22Rv1 (cell line): ENCODE measurements around the gene FAM135A.

Source experiments
- H3K27ac ChIP-seq: fragments of 450-650 bp; 2 replicates; pipeline ENCODE4 v1.5.1; 2017
- ZFX ChIP-seq: fragments of 450-650 bp; IDR thresholded peaks from 2 replicates; pipeline ENCODE4 v1.6.1; 2017; ENCODE audit warnings: antibody characterized with exemption, borderline replicate concordance
- TF ChIP-seq, protein P1 (sequence below): fragments of 450-650 bp; IDR thresholded peaks from 2 replicates; pipeline ENCODE4 v1.5.1; 2017; ENCODE audit warnings: mild to moderate bottlenecking

Gene FAM135A

GRCh38 chr6:70413114-70413991 lies at the start of gene FAM135A:
Gene FAM135A, plus strand, starts transcription at chr6:70413508. Its CDS starts 14,835 bp downstream, at chr6:70428343.
- TF ChIP-seq ZFX: no peak
- TF ChIP-seq, protein P1, sequence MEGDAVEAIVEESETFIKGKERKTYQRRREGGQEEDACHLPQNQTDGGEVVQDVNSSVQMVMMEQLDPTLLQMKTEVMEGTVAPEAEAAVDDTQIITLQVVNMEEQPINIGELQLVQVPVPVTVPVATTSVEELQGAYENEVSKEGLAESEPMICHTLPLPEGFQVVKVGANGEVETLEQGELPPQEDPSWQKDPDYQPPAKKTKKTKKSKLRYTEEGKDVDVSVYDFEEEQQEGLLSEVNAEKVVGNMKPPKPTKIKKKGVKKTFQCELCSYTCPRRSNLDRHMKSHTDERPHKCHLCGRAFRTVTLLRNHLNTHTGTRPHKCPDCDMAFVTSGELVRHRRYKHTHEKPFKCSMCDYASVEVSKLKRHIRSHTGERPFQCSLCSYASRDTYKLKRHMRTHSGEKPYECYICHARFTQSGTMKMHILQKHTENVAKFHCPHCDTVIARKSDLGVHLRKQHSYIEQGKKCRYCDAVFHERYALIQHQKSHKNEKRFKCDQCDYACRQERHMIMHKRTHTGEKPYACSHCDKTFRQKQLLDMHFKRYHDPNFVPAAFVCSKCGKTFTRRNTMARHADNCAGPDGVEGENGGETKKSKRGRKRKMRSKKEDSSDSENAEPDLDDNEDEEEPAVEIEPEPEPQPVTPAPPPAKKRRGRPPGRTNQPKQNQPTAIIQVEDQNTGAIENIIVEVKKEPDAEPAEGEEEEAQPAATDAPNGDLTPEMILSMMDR: no peak
- peak within 1 kb of the TSS; percentile 74 for H3K27ac ChIP-seq

- no peak overlapping the region for H3K27ac ChIP-seq
- TF ChIP-seq, protein P1: no peak
- TF ChIP-seq ZFX: no peak
Measured at GRCh38 chr6:70363741-70364493, 49.4 kb upstream of the FAM135A start.

DNA sequence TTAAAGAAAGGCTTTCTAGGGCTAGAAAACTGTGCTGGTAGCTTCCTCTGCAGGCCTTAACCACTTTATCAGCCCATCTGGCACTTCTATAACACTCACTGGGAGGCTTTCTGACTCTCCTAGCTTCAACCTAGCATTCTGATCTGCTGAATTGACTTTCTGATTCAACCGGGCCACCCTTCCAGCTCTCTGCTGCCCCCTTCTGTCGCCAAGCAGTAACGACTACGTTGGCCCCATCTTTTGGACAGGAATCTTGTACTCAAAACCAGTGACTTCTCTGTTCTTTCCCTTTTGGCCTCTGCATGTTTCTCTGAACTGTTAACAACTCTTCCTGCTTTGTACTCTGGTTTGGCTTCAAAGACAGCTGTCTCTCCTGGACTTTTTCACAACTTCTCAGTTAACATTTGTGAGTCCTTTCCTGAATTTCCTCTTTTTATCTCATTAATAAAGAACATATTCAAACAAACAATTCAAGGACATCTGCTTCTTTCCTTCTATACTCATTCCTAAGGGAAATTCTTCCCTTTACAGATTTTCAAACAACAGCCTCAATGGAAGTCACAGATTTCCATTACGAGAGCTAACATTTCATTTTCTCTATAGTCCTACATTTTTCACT lies 43.9 kb upstream of the FAM135A start:
- no peak overlapping the region for H3K27ac ChIP-seq
- TF ChIP-seq, protein P1: peak; percentile 94
- TF ChIP-seq ZFX: no peak

DNA sequence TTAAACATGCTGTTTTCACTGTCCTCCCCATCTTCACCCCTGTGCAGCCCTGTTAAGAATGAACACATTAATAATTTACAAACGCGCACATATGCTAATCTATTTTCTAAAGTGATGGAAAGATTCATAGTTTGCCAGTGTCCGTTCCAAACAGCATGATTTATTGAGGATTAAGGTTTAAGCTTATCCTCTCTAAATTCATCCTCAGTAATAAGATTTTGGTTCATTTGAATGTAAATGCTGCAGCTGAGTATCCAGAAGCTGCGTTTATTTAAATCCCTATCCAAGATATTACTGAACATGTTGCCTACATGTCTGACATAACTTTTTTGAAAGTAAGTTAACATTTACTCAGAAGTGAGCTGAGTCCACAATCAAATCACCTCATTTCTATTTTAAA lies 42.8 kb upstream of the FAM135A start:
- H3K27ac ChIP-seq: no peak overlapping the region

DNA sequence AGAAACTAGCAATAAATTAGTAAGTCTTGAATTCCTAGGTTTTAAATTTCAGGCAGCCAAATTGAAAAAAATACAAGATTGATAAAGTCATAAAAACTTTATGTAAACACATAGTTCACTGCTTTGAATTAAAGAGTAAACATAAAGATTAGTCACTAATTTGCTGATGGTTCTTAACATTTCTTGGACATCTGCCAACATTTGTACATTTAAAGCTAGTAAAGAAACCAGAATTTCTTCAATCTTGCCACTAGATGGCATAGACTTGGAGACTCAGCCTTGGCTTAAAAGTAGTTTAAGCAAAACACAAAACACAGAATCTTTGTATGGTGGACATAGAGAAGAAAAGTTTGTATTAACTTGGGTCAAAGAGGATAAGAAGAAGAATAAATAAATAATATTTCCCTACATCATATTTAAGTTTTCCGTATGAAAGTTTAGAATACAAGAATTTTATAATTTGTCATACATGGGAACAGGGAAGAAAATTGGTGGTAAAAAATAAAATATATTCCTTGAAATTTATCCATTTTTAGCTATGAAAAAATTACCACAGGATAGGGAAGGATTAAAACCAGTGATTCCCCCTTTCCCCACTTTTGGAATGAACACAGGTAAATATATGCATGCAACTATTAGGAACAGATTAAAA lies 41.7 kb upstream of the FAM135A start:
- H3K27ac ChIP-seq: no peak overlapping the region

More for the DNA sequence above, 42.8 kb upstream of the FAM135A start:
- no peak for TF ChIP-seq ZFX
- TF ChIP-seq, protein P1: no peak

DNA sequence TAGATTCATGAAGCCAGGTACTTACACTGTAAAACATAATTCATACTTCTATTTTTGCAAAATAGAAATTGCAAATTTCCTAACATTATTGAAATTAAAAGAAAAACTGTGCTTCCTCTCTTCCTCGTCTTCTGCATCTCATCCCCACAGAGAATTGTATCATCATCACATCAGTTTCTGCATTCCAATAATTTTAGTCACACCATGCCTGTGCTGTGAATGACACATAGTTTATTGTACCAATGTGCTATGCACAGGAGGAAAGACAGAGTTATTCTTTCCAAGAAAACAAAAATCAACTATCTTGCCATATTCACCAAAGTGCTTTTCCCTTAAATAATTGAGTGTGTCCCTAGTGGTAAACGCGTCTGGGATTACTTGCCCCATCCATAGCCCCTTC lies 38.1 kb upstream of the FAM135A start:
- TF ChIP-seq, protein P1: no peak
- no peak for TF ChIP-seq ZFX
- no peak overlapping the region for H3K27ac ChIP-seq

More for the DNA sequence above, 41.7 kb upstream of the FAM135A start:
- no peak for TF ChIP-seq ZFX
- TF ChIP-seq, protein P1: peak; percentile 89
